ENCODE data around the gene CCDC141.

CCDC141 gene

GRCh38 chr2:178787155-178787554 lies 262.8 kb downstream of the CCDC141 start:
- no peak for DNase-seq (ENCODE audit: extremely low read depth, low read depth)
- TF ChIP-seq CTCF (IDR thresholded peaks at IDR 0.05; ENCODE audit: low read depth, low read length, missing control alignments): no peak
- no peak overlapping the region for H3K4me3 ChIP-seq (replicated peaks; ENCODE audit: low read depth, low read length)

- no peak for DNase-seq (ENCODE audit: extremely low read depth, low read depth)
- no peak overlapping the region for H3K4me3 ChIP-seq (replicated peaks; ENCODE audit: low read depth, low read length)
- no peak for TF ChIP-seq CTCF (IDR thresholded peaks at IDR 0.05; ENCODE audit: low read depth, low read length, missing control alignments)
Measured at GRCh38 chr2:178783889-178784288, 266.0 kb downstream of the CCDC141 start.

- H3K4me3 ChIP-seq (replicated peaks; ENCODE audit: low read depth, low read length): no peak overlapping the region
- no peak for DNase-seq (ENCODE audit: extremely low read depth, low read depth)
- no peak for TF ChIP-seq CTCF (IDR thresholded peaks at IDR 0.05; ENCODE audit: low read depth, low read length, missing control alignments)
Measured at GRCh38 chr2:178782236-178782635, 267.7 kb downstream of the CCDC141 start.

Measured in HFF-Myc (cell line).